Activated CD8-positive, alpha-beta memory T cell treated with anti-CD3 and anti-CD28 coated beads for 24 hours (primary cell): ENCODE measurements around the gene COMMD4.
"Not testable (repeated sequence)": the region's sequence is repeated elsewhere in the genome, so short reads cannot be mapped to it uniquely, and the experiment has no call there.

Source experiments
- DNase-seq: peaks from one replicate; pipeline ENCODE4 v3.0.0-alpha.2; 2020

COMMD4 gene

GRCh38 chr15:75333654-75334419, 2.0 kb upstream of the COMMD4 start:
- not testable (repeated sequence) for DNase-seq

DNA sequence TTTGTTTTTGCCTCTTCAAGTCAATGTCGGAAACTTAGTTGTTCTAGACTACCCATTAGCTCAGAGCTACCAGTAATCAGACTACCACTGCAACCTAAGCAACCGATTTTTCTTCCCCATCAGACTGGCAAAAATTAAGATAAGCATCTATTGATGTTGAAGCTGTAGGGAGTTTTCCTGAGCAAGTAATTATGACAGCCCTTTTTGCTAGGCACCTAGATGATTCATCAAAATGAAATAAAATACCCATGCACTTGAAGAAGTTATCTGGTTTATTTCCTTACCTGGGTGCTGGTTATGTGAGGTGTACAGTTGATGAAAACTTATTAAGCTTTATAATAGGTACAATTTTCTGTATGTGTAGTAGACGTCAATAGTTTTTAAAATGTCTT, 554 bp upstream of the COMMD4 start:
- no peak for DNase-seq

DNA sequence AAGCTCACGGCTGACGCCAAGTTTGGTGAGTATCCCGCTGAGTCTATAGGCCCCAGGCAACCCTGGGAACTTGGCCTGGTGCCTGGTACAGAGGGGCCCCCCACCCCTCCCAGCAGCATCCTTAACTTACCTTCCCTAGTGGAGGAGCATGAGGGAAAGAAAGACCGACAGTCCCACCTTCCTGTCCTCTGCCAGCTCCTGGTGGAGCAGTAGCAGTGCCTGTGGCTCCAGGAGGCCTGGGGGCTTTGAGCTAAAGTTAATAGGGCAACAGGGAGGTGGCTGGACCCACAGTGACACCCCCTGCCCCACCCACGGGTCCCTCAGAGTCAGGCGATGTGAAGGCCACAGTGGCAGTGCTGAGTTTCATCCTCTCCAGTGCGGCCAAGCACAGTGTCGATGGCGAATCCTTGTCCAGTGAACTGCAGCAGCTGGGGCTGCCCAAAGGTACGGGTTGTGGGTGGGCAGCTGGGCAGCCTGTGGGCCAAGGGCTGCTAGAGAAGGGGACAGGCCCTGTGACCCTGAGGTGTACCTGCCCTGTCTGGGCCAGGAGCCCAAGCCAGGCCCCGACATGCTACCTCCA, 2.9 kb downstream of the COMMD4 start:
- no peak for DNase-seq

GRCh38 chr15:75339531-75340240, 3.8 kb downstream of the COMMD4 start:
- DNase-seq, result no peak

DNA sequence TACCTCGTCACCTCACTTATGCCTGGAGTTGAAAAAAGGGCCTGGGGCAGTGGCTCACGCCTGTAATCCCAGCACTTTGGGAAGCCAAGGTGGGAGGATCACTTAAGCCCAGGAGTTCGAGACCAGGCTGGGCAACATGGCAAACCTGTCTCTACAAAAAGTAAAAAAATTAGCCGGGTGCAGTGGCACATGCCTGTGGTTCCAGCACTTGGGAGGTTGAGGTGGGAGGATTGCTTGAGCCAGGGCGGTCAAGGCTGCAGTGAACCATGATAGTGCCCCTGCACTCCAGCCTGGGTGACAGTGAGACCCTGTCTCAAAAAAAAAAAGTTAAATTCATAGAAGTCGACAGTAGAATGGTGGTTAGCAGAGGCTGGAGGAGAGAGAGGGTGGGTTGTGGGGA, 6.4 kb downstream of the COMMD4 start:
- no peak for DNase-seq

DNA sequence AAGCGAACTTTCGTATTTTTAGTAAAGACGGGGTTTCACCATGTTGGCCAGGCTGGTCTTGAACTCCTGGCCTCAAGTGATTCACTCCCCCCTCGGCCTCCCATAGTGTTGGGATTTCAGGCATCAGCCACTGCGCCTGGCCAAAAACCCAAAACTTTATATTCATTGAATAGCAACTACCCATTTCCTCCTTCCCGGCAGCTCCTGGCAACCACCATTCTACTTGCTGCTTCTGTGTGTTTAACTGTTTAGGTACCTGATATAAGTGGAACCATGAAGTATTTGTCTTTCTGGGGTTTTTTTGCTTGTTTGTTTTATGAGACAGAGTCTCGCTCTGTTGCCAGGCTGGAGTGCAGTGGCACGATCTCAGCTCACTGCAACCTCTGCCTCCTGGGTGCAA, 8.1 kb downstream of the COMMD4 start:
- not testable (repeated sequence) for DNase-seq

- DNase-seq, result no peak
Measured at GRCh38 chr15:75346796-75347221, 10.9 kb downstream of the COMMD4 start, which contains the start of gene NEIL1. Gene NEIL1, plus strand, starts transcription at chr15:75347039. Its CDS starts 1,867 bp downstream, at chr15:75348906.

GRCh38 chr15:75347222-75348033, 11.6 kb downstream of the COMMD4 start:
- peak; percentile 83 for DNase-seq

DNA sequence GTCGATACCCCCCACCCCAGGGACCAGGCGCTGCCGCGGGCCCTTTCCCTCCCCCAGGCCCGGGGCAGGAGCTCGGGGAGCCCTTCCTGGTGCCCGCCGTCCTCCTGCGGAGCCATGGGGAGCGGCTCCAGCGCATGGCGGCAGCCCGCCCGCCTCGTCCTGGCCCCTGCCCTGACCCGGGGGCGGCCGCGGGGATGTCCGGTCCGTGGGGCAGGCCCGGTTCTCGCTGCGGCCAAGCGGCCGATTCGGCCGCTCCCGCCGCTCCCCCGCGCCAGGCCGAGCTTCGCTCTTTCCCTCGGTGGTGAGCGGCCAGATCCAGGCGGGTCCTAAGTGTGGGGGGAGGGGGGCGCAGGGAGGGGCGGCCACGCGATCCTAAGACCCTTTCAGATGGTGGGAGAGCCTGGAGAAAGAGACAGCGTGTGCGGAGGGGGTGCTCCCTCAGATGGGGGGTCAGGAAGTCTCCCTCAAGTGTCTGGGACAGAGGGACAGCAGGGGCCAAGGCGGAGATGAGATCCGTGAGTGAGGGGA, 12.2 kb downstream of the COMMD4 start:
- no peak for DNase-seq

DNA sequence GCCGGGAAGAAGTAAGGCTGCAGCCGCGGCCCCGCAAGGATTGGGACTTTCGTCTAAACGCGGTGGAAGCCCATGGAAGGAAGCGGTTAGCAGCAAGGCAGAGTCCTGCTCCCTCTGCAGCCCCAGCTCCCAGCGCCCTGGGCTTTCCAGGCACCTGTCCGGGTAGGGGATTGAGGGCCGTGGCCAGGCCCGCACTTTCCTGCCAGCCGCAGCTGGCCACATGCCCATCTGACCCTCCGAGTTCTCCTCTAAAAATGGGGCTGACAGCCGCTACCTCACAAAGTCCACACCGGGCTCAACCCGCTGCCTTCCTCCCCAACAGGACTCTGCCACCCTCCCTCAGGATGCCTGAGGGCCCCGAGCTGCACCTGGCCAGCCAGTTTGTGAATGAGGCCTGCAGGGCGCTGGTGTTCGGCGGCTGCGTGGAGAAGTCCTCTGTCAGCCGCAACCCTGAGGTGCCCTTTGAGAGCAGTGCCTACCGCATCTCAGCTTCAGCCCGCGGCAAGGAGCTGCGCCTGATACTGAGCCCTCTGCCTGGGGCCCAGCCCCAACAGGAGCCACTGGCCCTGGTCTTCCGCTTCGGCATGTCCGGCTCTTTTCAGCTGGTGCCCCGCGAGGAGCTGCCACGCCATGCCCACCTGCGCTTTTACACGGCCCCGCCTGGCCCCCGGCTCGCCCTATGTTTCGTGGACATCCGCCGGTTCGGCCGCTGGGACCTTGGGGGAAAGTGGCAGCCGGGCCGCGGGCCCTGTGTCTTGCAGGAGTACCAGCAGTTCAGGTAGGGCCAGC, 12.9 kb downstream of the COMMD4 start:
- DNase-seq, result no peak

DNA sequence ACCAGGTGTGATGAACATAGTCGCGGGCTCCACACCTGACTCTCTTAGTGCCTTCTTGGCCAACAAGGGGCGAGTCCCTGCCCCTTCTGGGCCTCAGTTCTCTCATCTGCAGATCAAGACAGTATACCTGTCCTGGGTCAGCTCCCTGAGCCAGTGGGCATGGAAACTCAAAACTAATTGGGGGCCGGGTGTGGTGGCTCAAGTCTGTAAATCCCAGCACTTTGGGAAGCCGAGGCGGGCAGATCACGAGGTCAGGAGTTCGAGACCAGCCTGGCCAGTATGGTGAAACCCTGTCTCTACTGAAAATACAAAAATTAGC, 13.4 kb downstream of the COMMD4 start:
- not testable (repeated sequence) for DNase-seq

GRCh38 chr15:75349851-75350588, 14.2 kb downstream of the COMMD4 start:
- DNase-seq, result peak; percentile 82

- DNase-seq, result no peak
Measured at GRCh38 chr15:75350601-75351361, 14.9 kb downstream of the COMMD4 start.

GRCh38 chr15:75352186-75353080, 16.6 kb downstream of the COMMD4 start:
- DNase-seq, result no peak

DNA sequence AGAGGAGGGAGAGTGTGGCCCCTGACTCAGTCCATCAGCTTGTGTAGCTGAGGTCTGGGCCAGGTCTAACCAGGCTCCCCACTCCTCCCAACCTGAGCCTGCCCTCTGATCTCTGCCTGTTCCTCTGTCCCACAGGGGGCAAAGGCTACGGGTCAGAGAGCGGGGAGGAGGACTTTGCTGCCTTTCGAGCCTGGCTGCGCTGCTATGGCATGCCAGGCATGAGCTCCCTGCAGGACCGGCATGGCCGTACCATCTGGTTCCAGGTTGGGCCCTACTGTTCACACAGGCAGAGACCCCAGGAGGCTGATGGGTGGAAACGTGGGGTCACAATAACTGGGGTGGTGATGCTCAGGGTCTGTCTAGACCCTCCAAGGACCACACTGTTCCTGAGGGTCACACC, 17.7 kb downstream of the COMMD4 start:
- no peak for DNase-seq

- DNase-seq, result no peak
Measured at GRCh38 chr15:75354454-75354853, 18.6 kb downstream of the COMMD4 start.

DNA sequence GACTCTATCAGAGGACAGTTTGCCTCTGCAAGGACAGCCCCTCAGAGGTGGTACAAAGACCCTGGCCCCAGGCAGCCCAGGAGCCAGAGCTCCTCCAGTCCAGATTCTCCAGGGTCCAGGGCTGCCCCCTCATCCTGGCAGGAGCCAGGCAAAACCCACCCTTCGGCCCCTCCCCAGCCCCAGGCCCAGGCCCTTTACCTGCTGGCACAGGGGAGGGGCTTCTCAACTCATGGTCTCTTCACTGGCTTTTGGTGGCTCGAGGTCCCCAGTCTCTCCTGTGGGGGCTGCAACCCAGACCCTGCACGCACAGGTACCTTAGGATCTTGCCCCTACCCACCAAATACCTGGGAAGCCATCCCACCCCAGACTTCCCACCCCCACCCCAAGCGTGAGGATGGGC, 19.5 kb downstream of the COMMD4 start:
- DNase-seq, result no peak

GRCh38 chr15:75356006-75356405, 20.1 kb downstream of the COMMD4 start:
- no peak for DNase-seq

DNA sequence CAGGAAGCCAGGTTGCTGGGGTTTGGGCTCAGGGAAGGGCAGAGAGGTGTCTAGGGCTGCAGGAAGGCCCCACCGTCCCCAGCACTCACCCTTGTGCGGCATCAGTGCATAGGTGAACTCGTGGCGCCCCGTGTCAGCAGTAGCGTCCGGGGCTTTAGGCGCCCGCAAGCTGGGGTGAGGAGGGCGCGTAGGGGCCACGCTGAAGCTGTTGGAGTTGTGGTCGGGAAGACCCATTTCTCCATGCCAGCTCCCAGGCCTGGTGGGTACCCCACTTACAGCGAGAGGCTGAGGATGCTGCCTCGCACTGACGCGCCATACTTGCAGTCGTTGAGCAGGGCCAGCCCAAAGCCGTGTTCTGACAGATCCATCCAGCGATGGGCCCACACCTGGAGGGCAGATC, 20.7 kb downstream of the COMMD4 start:
- DNase-seq, result no peak
